Activated CD4-positive, alpha-beta T cell treated with anti-CD3 and anti-CD28 coated beads, Interleukin-2, amount 10 ng/mL, durations not matched to agents 24 days and 14 days (primary cell): ENCODE measurements around the gene F10. TPM values are rescaled to one million over a fixed set of nuclear protein-coding genes. Genes with fewer than 3 reads are reported as not detected.

ENCODE experiments used
- DNase-seq: peaks from one replicate; pipeline ENCODE4 v3.0.0; 2022
- H3K27ac Mint-ChIP-seq: one replicate; pipeline ENCODE4 v1.8.0; 2022; ENCODE audit warnings: mild to moderate bottlenecking, mixed read lengths
- H3K27me3 Mint-ChIP-seq: one replicate; pipeline ENCODE4 v1.8.0; 2022; ENCODE audit warnings: mixed read lengths
- H3K36me3 Mint-ChIP-seq: one replicate; pipeline ENCODE4 v1.8.0; 2022; ENCODE audit warnings: low read depth, mild to moderate bottlenecking, mixed read lengths
- H3K4me1 Mint-ChIP-seq: one replicate; pipeline ENCODE4 v1.8.0; 2021; ENCODE audit warnings: mixed read lengths
- H3K4me3 Mint-ChIP-seq: one replicate; pipeline ENCODE4 v1.8.0; 2022; ENCODE audit warnings: mild to moderate bottlenecking, moderate library complexity, mixed read lengths
- H3K9me3 Mint-ChIP-seq: one replicate; pipeline ENCODE4 v1.8.0; 2021; ENCODE audit warnings: mixed read lengths
- intact Hi-C: fragments of 100-400 bp; cut with micrococcal nuclease; formaldehyde crosslinking; loops from one replicate; pipeline ENCODE4 v1.15.1; 2023
- total RNA-seq: library from RNA; stranded (reverse); gene quantifications from 2 replicates; pipeline ENCODE4 v1.2.3, GENCODE V29; 2022

F10 gene
- total RNA-seq, 1 donor from 2014 or later, result not detected

DNA sequence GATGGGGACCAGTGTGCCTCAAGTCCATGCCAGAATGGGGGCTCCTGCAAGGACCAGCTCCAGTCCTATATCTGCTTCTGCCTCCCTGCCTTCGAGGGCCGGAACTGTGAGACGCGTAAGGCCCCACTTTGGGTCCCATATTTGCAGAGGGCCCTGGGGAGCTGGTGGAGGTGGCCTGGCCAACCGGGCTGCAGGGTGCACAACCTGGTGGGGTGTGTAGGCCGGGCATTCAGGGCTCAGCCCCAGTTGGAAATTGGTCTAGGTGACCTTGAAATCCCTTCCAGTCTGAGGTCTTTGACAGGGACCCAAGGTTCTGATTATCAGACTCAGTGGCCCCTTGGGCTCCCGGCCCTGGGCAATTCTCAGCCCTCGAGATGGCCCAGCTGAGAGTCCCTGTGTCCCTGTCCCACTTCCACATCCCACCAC, 8.7 kb upstream of the F10 start:
- H3K4me3 Mint-ChIP-seq, result no peak overlapping the region
- H3K9me3 Mint-ChIP-seq, result no peaks in the 10 kb centered on the region
- H3K27me3 Mint-ChIP-seq, result peaks cover 8% of the 10 kb centered on the region
- peaks cover 3% of the 10 kb centered on the region for H3K36me3 Mint-ChIP-seq
- DNase-seq, result no peak
- intact Hi-C loops, result no loop called here
- H3K4me1 Mint-ChIP-seq, result no peaks in the 10 kb centered on the region
- H3K27ac Mint-ChIP-seq, result no peak overlapping the region

GRCh38 chr13:113114511-113115362, 7.9 kb upstream of the F10 start:
- DNase-seq, result no peak
- H3K27ac Mint-ChIP-seq, result no peak overlapping the region
- no peaks in the 10 kb centered on the region for H3K9me3 Mint-ChIP-seq
- no peak overlapping the region for H3K4me3 Mint-ChIP-seq
- no peaks in the 10 kb centered on the region for H3K4me1 Mint-ChIP-seq
- intact Hi-C loops, result no loop called here
- H3K36me3 Mint-ChIP-seq, result no peaks in the 10 kb centered on the region
- peaks cover 5% of the 10 kb centered on the region for H3K27me3 Mint-ChIP-seq

DNA sequence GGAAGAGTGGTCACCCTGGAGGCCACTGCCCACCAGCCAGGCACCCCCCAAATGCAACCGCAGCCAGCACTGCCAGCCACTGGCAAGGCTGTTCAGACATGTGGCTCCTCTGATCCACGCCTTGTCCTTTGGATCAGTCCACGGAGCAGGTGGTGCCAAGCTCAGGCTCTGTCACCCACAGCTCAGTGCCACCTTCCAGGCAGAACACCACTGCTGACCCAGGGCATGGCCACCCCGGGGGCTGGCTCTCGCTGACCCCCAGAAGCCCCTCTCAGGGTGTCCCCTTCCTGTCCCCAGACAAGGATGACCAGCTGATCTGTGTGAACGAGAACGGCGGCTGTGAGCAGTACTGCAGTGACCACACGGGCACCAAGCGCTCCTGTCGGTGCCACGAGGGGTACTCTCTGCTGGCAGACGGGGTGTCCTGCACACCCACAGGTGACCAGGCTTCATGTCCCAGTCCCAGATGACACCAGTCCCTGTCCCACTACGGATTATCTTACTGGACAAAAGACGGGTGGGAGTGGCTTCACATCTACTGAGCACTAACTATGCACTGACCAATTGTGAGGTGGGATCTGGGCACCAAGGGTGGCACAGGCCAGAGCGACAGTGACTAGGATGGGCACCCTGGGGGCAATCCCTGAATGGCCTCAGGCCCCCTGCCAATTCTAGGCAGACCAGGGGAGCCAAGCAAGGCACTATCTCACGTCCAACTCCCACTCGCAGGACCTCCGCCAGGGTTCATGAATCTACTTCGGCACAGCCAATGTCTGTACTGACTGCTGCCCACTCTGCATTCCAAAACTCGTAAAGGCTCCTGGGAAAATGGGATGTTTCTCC, 7.0 kb upstream of the F10 start:
- no peak overlapping the region for H3K4me3 Mint-ChIP-seq
- no peaks in the 10 kb centered on the region for H3K36me3 Mint-ChIP-seq
- H3K27ac Mint-ChIP-seq, result no peak overlapping the region
- no peak for DNase-seq
- peaks cover 5% of the 10 kb centered on the region for H3K27me3 Mint-ChIP-seq
- intact Hi-C loops, result no loop called here
- H3K9me3 Mint-ChIP-seq, result no peaks in the 10 kb centered on the region
- no peaks in the 10 kb centered on the region for H3K4me1 Mint-ChIP-seq

- H3K9me3 Mint-ChIP-seq, result no peaks in the 10 kb centered on the region
- H3K4me3 Mint-ChIP-seq, result no peak overlapping the region
- H3K4me1 Mint-ChIP-seq, result no peaks in the 10 kb centered on the region
- DNase-seq, result no peak
- no peaks in the 10 kb centered on the region for H3K36me3 Mint-ChIP-seq
- no peak overlapping the region for H3K27ac Mint-ChIP-seq
- H3K27me3 Mint-ChIP-seq, result peaks cover 2% of the 10 kb centered on the region
- intact Hi-C loops, result no loop called here
Observed at GRCh38 chr13:113116206-113116800, 6.3 kb upstream of the F10 start.

- intact Hi-C loops, result no loop called here
- Mint-ChIP-seq H3K9me3 (no peaks in the 10 kb centered on the region), H3K36me3 (no peaks in the 10 kb centered on the region), H3K27ac (no peak overlapping the region), H3K4me3 (no peak overlapping the region), H3K4me1 (no peaks in the 10 kb centered on the region), H3K27me3 (peaks cover 2% of the 10 kb centered on the region)
- no peak for DNase-seq
Observed at GRCh38 chr13:113116871-113117271, 5.7 kb upstream of the F10 start.

DNA sequence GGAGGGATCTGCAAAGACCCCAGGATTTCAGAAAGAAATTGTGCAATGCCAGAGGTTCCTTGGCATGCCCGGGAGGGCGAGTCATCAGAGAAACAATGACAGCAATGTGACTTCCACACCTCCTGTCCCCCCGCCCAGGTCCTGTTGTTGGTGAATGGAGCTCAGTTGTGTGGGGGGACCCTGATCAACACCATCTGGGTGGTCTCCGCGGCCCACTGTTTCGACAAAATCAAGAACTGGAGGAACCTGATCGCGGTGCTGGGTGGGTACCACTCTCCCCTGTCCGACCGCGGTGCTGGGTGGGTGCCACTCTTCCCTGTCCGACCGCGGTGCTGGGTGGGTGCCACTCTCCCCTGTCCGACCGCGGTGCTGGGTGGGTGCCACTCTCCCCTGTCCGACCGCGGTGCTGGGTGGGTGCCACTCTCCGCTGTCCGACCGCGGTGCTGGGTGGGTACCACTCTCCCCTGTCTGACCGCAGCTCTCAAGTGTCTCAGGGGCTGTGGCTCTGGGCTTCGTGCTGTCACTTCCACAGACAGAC, 5.2 kb upstream of the F10 start:
- intact Hi-C loops, result no loop called here
- H3K4me3 Mint-ChIP-seq, result no peak overlapping the region
- H3K4me1 Mint-ChIP-seq, result no peaks in the 10 kb centered on the region
- H3K27ac Mint-ChIP-seq, result no peak overlapping the region
- no peaks in the 10 kb centered on the region for H3K9me3 Mint-ChIP-seq
- peaks cover 2% of the 10 kb centered on the region for H3K27me3 Mint-ChIP-seq
- H3K36me3 Mint-ChIP-seq, result no peaks in the 10 kb centered on the region
- no peak for DNase-seq

- no peaks in the 10 kb centered on the region for H3K4me1 Mint-ChIP-seq
- intact Hi-C loops, result no loop called here
- no peaks in the 10 kb centered on the region for H3K9me3 Mint-ChIP-seq
- no peak overlapping the region for H3K27ac Mint-ChIP-seq
- H3K4me3 Mint-ChIP-seq, result no peak overlapping the region
- H3K27me3 Mint-ChIP-seq, result peaks cover 2% of the 10 kb centered on the region
- H3K36me3 Mint-ChIP-seq, result no peaks in the 10 kb centered on the region
- no peak for DNase-seq
Observed at GRCh38 chr13:113117911-113118260, 4.7 kb upstream of the F10 start.

DNA sequence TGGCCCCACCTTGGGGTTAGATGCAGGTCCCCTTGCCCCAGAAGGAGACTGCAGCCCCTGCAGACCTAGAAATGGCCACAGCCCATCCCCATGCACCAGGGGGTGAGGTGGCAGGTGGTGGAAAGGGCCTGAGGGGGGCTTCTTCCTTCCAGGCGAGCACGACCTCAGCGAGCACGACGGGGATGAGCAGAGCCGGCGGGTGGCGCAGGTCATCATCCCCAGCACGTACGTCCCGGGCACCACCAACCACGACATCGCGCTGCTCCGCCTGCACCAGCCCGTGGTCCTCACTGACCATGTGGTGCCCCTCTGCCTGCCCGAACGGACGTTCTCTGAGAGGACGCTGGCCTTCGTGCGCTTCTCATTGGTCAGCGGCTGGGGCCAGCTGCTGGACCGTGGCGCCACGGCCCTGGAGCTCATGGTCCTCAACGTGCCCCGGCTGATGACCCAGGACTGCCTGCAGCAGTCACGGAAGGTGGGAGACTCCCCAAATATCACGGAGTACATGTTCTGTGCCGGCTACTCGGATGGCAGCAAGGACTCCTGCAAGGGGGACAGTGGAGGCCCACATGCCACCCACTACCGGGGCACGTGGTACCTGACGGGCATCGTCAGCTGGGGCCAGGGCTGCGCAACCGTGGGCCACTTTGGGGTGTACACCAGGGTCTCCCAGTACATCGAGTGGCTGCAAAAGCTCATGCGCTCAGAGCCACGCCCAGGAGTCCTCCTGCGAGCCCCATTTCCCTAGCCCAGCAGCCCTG, 4.2 kb upstream of the F10 start:
- Mint-ChIP-seq H3K9me3 (no peaks in the 10 kb centered on the region), H3K36me3 (no peaks in the 10 kb centered on the region), H3K4me3 (no peak overlapping the region), H3K4me1 (no peaks in the 10 kb centered on the region), H3K27me3 (peaks cover 2% of the 10 kb centered on the region), H3K27ac (no peak overlapping the region)
- intact Hi-C loops, result no loop called here
- no peak for DNase-seq

DNA sequence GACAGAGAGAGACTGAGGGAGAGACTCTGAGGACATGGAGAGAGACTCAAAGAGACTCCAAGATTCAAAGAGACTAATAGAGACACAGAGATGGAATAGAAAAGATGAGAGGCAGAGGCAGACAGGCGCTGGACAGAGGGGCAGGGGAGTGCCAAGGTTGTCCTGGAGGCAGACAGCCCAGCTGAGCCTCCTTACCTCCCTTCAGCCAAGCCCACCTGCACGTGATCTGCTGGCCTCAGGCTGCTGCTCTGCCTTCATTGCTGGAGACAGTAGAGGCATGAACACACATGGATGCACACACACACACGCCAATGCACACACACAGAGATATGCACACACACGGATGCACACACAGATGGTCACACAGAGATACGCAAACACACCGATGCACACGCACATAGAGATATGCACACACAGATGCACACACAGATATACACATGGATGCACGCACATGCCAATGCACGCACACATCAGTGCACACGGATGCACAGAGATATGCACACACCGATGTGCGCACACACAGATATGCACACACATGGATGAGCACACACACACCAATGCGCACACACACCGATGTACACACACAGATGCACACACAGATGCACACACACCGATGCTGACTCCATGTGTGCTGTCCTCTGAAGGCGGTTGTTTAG, 3.3 kb upstream of the F10 start:
- intact Hi-C loops, result no loop called here
- Mint-ChIP-seq H3K27me3 (peaks cover under 1% of the 10 kb centered on the region), H3K9me3 (no peaks in the 10 kb centered on the region), H3K36me3 (no peaks in the 10 kb centered on the region), H3K4me1 (no peaks in the 10 kb centered on the region), H3K27ac (no peak overlapping the region), H3K4me3 (no peak overlapping the region)
- DNase-seq, result no peak

DNA sequence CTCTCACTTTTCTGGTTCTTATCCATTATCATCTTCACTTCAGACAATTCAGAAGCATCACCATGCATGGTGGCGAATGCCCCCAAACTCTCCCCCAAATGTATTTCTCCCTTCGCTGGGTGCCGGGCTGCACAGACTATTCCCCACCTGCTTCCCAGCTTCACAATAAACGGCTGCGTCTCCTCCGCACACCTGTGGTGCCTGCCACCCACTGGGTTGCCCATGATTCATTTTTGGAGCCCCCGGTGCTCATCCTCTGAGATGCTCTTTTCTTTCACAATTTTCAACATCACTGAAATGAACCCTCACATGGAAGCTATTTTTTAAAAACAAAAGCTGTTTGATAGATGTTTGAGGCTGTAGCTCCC, 2.8 kb upstream of the F10 start:
- intact Hi-C loops, result no loop called here

DNA sequence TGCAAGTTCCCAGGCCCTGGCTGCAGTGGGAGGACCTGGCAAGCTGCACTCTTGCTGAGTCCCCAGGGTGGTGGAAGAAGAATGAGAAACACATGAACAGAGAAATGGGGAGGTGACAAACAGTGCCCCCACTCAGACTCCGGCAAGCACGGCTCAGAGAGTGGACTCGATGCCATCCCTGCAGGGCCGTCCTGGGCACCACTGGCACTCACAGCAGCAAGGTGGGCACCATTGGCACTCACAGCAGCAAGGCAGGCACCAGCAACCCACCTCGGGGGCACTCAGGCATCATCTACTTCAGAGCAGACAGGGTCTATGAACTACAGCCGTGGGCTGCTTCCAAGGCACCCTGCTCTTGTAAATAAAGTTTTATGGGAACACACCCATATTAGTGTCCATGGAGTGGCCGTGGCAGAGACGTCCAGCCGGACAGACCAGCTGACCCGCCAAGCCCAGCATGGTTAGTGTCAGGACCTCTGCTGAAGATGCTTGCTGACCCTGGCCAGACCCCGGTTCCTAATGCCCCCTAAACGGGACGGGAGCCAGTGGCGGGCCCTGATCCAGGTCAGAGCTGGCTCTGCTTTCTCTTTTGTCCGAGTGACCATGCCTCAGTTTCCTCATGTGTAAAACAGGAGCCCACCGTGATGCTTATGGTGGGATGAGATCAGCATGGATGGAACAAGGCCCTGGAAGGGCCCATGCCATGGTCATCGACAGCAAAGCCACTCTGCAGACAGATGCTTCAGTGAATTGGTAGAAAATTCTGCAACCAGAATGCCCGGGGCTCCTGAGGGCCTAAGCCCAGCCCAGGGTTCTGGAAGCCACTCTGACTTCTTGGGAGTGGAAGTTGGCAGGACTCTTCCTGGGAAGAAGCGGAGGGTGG, 2.1 kb upstream of the F10 start:
- Mint-ChIP-seq H3K4me1 (no peaks in the 10 kb centered on the region), H3K27me3 (no peaks in the 10 kb centered on the region)

More for the DNA sequence above, 2.8 kb upstream of the F10 start:
- no peak for DNase-seq
- H3K4me3 Mint-ChIP-seq, result no peak overlapping the region
- H3K4me1 Mint-ChIP-seq, result no peaks in the 10 kb centered on the region
- no peaks in the 10 kb centered on the region for H3K9me3 Mint-ChIP-seq
- H3K36me3 Mint-ChIP-seq, result no peaks in the 10 kb centered on the region
- H3K27me3 Mint-ChIP-seq, result no peaks in the 10 kb centered on the region
- H3K27ac Mint-ChIP-seq, result no peak overlapping the region

GRCh38 chr13:113121183-113121927, 1.2 kb upstream of the F10 start:
- no peak for DNase-seq
- no peaks in the 10 kb centered on the region for H3K27me3 Mint-ChIP-seq
- H3K36me3 Mint-ChIP-seq, result no peaks in the 10 kb centered on the region
- no peak overlapping the region for H3K27ac Mint-ChIP-seq
- no peak overlapping the region for H3K4me3 Mint-ChIP-seq
- intact Hi-C loops, result no loop called here
- H3K9me3 Mint-ChIP-seq, result no peaks in the 10 kb centered on the region
- no peaks in the 10 kb centered on the region for H3K4me1 Mint-ChIP-seq

More for the DNA sequence above, 2.1 kb upstream of the F10 start:
- Mint-ChIP-seq H3K9me3 (no peaks in the 10 kb centered on the region), H3K4me3 (no peak overlapping the region), H3K36me3 (no peaks in the 10 kb centered on the region), H3K27ac (no peak overlapping the region)
- no peak for DNase-seq
- intact Hi-C loops, result no loop called here
